ENCODE results near the gene IL4R. TPM values are rescaled to one million over a fixed set of nuclear protein-coding genes. Genes with fewer than 3 reads are reported as not detected.
"Not testable (repeated sequence)": the region's sequence is repeated elsewhere in the genome, so short reads cannot be mapped to it uniquely, and the experiment has no call there.

IL4R gene
- total RNA-seq, 1 donor from 2014 or later: 85.8 TPM

DNA sequence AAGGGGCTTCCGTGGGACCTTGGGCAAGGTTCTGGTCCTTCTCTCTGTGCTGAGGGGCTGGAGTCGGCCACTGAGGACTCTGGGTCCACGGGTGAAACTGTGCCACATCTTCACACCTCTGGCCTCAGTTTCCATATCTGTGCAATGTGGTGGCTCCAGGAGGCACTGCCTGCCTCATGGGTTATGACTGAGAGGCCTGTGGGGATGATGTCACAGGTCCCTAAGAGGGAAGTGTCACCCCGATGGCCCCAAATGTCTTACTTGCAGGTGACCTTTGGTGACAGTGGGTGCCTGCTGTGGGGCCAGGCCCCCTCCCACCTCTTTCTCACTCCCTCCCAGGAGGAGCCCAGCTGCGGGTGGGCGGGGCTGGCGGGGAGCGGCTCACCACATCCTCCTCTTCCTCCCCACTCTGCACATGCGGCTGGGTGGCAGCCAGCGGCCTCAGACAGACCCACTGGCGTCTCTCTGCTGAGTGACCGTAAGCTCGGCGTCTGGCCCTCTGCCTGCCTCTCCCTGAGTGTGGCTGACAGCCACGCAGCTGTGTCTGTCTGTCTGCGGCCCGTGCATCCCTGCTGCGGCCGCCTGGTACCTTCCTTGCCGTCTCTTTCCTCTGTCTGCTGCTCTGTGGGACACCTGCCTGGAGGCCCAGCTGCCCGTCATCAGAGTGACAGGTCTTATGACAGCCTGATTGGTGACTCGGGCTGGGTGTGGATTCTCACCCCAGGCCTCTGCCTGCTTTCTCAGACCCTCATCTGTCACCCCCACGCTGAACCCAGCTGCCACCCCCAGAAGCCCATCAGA is 88.2 kb downstream of the IL4R start, which contains the start of gene IL21R:
IL21R (plus strand) TSS at position 407 of the 801 bp plus-strand sequence. CDS start 27,898 bp downstream, outside the sequence.
- DNase-seq (ENCODE audit: low spot score): no peak

DNA sequence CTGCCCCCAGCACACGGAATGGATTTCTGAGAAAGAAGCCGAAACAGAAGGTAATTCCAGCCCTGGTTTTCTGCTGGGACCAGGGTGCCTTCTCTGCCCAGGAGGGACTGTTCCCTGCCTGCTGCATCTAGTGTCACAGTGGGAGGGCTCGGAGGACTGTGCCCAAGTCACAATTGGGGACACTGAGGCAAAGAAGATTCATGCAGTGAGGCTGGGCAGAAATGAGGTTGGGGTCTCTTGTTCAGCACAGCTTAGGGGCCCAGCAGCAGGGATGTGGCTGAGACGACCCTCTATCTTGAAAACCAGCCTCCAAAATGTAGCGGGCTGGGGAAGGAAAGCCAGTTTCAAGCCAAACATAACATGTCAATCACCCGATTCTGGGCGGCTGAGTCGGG is 88.8 kb downstream of the IL4R start:
- DNase-seq (ENCODE audit: low spot score): no peak

- no peak for DNase-seq (ENCODE audit: low spot score)
Observed at GRCh38 chr16:27402964-27403600, 89.3 kb downstream of the IL4R start.

DNA sequence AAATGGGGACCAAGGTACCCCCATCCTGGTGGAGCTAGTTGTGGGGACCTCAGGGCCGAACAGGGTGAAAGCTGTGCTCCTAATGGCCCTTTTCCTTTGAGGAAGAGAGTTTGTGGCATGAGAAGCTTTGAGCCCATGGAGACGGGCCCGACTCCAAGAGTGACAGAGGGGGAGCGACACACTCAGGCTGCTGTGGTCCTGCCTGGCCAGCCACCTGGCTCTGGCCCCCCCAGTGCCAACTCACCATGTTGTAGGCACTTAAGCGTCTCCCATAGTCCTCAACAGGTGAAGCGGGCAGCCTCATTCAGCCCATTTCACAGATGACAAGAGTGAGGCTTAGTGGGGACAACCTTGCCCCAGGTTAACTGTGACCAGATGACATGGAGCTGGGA is 89.8 kb downstream of the IL4R start:
- no peak for DNase-seq (ENCODE audit: low spot score)

DNA sequence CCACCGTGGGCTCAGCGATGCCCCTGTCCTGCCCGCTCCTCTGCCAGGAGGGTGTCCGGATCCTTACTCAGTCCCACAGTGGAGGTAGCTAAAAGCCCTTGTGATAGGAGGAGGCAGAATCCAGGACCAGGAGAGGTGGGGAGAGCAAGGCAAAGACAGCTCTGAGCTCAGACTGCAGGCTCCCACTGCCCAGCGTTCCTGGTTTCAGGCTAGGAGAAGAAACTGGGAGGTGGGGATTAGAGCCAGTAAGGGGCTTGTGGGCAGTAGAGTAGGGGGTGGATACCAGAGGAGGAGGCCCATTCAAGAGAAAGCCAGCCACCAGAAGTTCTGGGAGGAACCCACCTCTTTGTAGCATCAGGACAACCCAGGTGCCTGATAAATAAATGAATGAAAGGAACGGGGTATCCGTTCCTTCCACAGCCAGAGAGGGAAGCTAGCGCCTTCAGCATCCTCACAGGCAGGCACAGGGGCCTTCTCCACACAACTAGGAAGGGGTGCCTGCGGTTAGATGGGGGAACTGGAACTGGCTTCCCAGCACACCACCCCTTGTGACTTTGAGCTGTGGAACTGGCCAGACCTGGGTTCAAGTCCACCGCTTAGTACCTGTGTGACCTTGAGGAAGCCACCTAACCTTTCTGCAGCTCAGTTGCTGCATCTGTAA is 90.5 kb downstream of the IL4R start:
- DNase-seq (ENCODE audit: low spot score): no peak

DNA sequence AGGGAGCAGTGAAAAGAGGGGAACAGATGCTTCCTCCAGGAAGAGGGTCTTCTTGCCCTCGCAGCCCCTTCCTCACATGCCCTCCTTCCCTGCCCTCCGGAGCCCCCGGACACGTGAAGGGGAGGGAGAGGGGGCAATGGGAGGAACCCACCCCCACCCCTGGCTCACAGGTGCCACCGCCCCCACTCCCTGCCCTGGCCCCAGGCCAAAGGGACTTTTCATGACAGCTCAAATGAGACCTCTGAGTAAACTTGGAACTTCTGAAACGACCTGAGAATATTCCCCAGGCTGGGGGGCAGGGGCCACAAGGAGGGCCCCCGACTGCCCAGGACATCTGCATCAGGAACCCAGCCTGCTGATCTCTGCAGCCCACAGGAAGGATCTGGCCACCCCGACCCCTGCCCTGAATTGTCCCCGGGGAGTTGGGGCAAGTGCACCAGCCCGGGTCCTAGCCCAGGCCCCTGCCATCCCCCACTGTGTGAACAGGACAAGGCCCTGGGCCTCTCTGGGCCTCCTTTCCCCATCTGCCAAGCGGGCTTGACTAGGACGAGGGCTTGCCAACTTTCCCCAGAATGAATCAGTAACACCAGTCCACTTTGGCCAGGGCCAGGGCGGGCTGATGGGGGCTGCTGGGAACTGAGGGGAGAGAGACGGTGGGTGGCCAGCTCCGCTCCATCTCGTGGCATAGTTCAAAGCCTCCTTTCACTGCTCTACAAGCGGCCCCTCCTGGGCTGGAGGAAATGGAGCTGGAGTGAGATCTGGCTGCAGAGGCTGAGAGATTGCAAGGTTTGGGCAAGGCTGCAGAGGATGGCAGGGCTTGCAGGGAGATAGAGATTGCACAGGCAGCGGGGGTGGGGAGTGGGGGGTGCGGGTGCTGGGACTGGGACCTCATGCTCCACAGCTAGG is 92.0 kb downstream of the IL4R start:
- DNase-seq (ENCODE audit: low spot score): no peak

DNA sequence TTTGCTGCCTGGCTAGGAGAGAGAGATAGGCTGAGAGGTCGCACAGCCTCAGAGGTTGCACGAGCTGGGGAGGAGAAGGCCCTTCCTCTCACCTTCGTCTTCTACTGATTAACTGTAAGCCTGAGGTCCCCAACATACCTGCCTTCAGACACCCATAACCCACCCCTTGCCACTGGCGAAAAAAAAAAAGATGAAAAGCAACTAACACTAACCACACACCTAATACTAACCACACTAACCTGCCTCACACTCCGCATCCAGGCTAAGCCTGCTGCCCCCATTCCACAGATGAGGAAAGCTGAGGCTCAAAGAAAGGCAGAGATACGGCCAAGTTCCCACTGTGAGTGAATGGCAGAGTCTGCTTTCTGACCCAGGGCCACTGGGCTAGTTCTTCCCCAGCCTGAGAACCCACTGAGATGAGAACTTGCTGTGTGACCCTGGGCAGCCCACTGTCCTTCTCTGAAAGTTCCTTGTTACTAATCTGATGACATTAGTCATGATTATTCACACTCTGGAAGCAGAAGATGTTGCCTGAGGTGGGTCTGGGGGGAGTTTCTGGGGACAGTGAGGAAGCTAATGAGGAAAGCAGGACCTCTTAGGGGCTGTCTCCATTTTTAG is 92.8 kb downstream of the IL4R start:
- DNase-seq (ENCODE audit: low spot score): no peak

GRCh38 chr16:27407133-27407532 is 93.4 kb downstream of the IL4R start:
- no peak for DNase-seq (ENCODE audit: low spot score)

GRCh38 chr16:27408012-27408601 is 94.3 kb downstream of the IL4R start:
- DNase-seq (ENCODE audit: low spot score): no peak

GRCh38 chr16:27408602-27409031 is 94.8 kb downstream of the IL4R start:
- no peak for DNase-seq (ENCODE audit: low spot score)

DNA sequence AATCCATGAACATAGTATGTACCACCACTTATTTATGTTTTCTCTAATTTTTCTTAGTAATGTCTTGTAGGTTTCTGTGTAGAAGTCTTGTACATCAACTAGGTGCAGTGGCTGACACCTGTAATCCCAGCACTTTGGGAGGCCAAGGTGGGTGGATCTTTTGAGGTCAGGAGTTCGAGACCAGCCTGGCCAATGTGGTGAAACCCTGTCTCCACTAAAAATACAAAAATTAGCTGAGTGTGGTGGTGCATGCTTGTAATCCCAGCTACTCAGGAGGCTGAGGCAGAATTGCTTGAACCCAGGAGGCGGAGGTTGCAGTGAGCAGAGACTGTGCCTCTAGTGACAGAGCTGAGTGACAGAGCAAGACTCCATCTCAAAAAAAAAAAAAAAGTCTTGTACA is 96.2 kb downstream of the IL4R start:
- not testable (repeated sequence) for DNase-seq (ENCODE audit: low spot score)

GRCh38 chr16:27410761-27411160 is 97.0 kb downstream of the IL4R start:
- no peak for DNase-seq (ENCODE audit: low spot score)

- no peak for DNase-seq (ENCODE audit: low spot score)
Observed at GRCh38 chr16:27413956-27414355, 100.2 kb downstream of the IL4R start.

Other genes starting within 250 kb of the IL4R start
- gene C16orf82, start 247.0 kb upstream of the IL4R start, total RNA-seq: not detected
- 3.5 TPM for gene KDM8, start 110.4 kb upstream of the IL4R start, total RNA-seq
- gene NSMCE1, start 45.2 kb upstream of the IL4R start, total RNA-seq: 39.6 TPM
- 0.22 TPM for gene IL21R, start 88.2 kb downstream of the IL4R start, total RNA-seq
- gene GTF3C1, start 235.9 kb downstream of the IL4R start, total RNA-seq: 52.1 TPM
- gene KATNIP, start 236.2 kb downstream of the IL4R start, total RNA-seq: 20.5 TPM

All from mesenteric fat pad (tissue), 1 donor.